Upper lobe of left lung (tissue), 4 donors: ENCODE data around the gene KRT20.

ENCODE experiments used
- EP300 ChIP-seq, 4 donors: sonication (generic); formaldehyde crosslinking; IDR thresholded peaks; one replicate each; pipeline ENCODE4 v1.5.1; 2017; ENCODE audit warnings: antibody characterized with exemption in 4 of 4, control low read depth in 2 of 4
- POLR2A ChIP-seq, 4 donors: fragments of 450-650 bp; IDR thresholded peaks; one replicate each; pipeline ENCODE4 v1.5.1; 2016 to 2017; ENCODE audit warnings: antibody characterized with exemption in 4 of 4, mild to moderate bottlenecking in 2 of 4
- POLR2AphosphoS5 ChIP-seq, 2 donors: sonication (generic); formaldehyde crosslinking; IDR thresholded peaks; one replicate each; pipeline ENCODE4 v1.5.1; 2017; ENCODE audit warnings: antibody characterized with exemption in 2 of 2
- TF ChIP-seq, protein P1 (sequence below), 6 experiments: fragments of 450-650 bp in 4 of 6; fragments of 200-600 bp in 2 of 6; sonication (generic) in 2 of 6; IDR thresholded peaks; one replicate each; pipeline ENCODE4 v1.5.1; 2016 to 2019; ENCODE audit warnings: antibody characterized with exemption in 6 of 6

DNA sequence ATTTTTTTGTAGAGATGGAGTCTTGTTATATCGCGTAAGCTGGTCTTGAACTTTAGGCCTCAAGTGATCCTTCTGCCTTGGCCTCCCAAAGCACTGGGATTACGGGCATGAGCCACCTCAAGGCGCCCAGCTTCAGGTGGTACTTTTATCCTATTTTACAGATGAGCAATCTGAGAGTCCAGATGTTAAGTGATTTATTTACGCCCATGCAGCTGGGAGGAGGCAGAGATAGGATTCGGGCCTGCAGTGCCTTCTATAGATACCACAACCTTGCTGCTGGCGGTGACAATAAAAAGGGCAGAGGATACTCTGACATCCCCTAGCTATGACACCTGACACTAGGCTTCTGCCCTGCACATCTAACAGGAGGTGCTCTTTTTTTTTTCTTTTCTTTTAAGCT, 13.7 kb downstream of the KRT20 start:
- TF ChIP-seq, protein P1, sequence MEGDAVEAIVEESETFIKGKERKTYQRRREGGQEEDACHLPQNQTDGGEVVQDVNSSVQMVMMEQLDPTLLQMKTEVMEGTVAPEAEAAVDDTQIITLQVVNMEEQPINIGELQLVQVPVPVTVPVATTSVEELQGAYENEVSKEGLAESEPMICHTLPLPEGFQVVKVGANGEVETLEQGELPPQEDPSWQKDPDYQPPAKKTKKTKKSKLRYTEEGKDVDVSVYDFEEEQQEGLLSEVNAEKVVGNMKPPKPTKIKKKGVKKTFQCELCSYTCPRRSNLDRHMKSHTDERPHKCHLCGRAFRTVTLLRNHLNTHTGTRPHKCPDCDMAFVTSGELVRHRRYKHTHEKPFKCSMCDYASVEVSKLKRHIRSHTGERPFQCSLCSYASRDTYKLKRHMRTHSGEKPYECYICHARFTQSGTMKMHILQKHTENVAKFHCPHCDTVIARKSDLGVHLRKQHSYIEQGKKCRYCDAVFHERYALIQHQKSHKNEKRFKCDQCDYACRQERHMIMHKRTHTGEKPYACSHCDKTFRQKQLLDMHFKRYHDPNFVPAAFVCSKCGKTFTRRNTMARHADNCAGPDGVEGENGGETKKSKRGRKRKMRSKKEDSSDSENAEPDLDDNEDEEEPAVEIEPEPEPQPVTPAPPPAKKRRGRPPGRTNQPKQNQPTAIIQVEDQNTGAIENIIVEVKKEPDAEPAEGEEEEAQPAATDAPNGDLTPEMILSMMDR (IDR thresholded peaks at IDR 0.05) = no peak
- TF ChIP-seq POLR2AphosphoS5 (IDR thresholded peaks at IDR 0.05) (no peak), EP300 (IDR thresholded peaks at IDR 0.05) (no peak), POLR2A (IDR thresholded peaks at IDR 0.05) (no peak)
